SK-N-SH (cell line): Measurements from ENCODE around the gene ADD1. TPM values are rescaled to one million over a fixed set of nuclear protein-coding genes. Genes with fewer than 3 reads are reported as not detected.

Experiments used
- CTCF ChIA-PET: fragments of 300-600, 350-600 bp; formaldehyde crosslinking; extraction: SDS; loops from one replicate; lab custom pipeline; 2021; lab: Yijun Ruan, JAX
- POLR2A ChIA-PET: fragments of 350-600 bp; sonication (Branson Sonifier 250); formaldehyde crosslinking; extraction: SDS; loops from one replicate; lab custom pipeline; 2020; ENCODE audit warnings: antibody characterized with exemption, inconsistent platforms; lab: Yijun Ruan, JAX
- DNase-seq: peaks from one replicate; pipeline ENCODE4 v3.0.0; 2012
- H2AFZ ChIP-seq: fragments of 200-600 bp; sonication (generic); 2 replicates; pipeline ENCODE4 v1.8.1; 2016; ENCODE audit warnings: antibody characterized with exemption, mild to moderate bottlenecking, low read depth
- H3F3A ChIP-seq: fragments of 200-600 bp; sonication (generic); replicated peaks from 2 replicates; pipeline ENCODE3; 2016; ENCODE audit warnings: antibody characterized with exemption, mild to moderate bottlenecking; ENCODE audit not compliant: insufficient read depth
- H3K27ac ChIP-seq, 2 experiments: fragments of 200-500 bp in 1 of 2; fragments of 200-600 bp in 1 of 2; sonication (Bioruptor generic) in 1 of 2; sonication (generic), shearing (Covaris generic) in 1 of 2; 2 replicates each; pipeline versions ENCODE4 v1.5.1 to v1.6.1; 2014 to 2016; ENCODE audit warnings: low read depth in 2 of 2, inconsistent platforms in 1 of 2, low read length in 1 of 2, mild to moderate bottlenecking in 1 of 2, mixed read lengths in 1 of 2
- H3K27me3 ChIP-seq: fragments of 200-600 bp; sonication (generic), shearing (Covaris generic); 2 replicates; pipeline ENCODE4 v1.6.1; 2016; ENCODE audit warnings: mixed run types; ENCODE audit not compliant: insufficient read depth
- H3K36me3 ChIP-seq, 2 experiments: fragments of 200-500 bp in 1 of 2; fragments of 200-600 bp in 1 of 2; sonication (Bioruptor generic) in 1 of 2; sonication (generic) in 1 of 2; replicated peaks in 1 of 2; 2 replicates each; pipeline versions ENCODE3 to v1.5.1; 2014 to 2016; ENCODE audit warnings: low read length in 1 of 2, mild to moderate bottlenecking in 1 of 2; ENCODE audit not compliant: insufficient read depth in 2 of 2, control insufficient read depth in 1 of 2
- H3K4me1 ChIP-seq, 2 experiments: fragments of 200-500 bp in 1 of 2; fragments of 200-600 bp in 1 of 2; sonication (Bioruptor generic) in 1 of 2; sonication (generic), shearing (Covaris generic) in 1 of 2; 2 replicates each; pipeline versions ENCODE4 v1.5.1 to v1.6.1; 2014 to 2016; ENCODE audit warnings: low read depth in 1 of 2, low read length in 1 of 2, mixed run types in 1 of 2; ENCODE audit not compliant: insufficient read depth in 2 of 2, control insufficient read depth in 1 of 2
- H3K4me2 ChIP-seq: fragments of 200-600 bp; sonication (generic), shearing (Covaris generic); 2 replicates; pipeline ENCODE4 v1.6.1; 2017; ENCODE audit warnings: mixed run types
- H3K4me3 ChIP-seq, 2 experiments: fragments of 200-500 bp in 1 of 2; fragments of 200-600 bp in 1 of 2; sonication (Bioruptor generic) in 1 of 2; sonication (generic), shearing (Covaris generic) in 1 of 2; 2 replicates each; pipeline versions ENCODE4 v1.5.1 to v1.8.1; 2014 to 2016; ENCODE audit warnings: low read depth in 2 of 2, inconsistent platforms in 1 of 2, low read length in 1 of 2, mild to moderate bottlenecking in 1 of 2, mixed read lengths in 1 of 2, moderate library complexity in 1 of 2
- H3K79me2 ChIP-seq: fragments of 200-600 bp; sonication (generic); 2 replicates; pipeline ENCODE4 v1.8.1; 2017; ENCODE audit warnings: mild to moderate bottlenecking; ENCODE audit not compliant: insufficient read depth
- H3K9ac ChIP-seq: fragments of 200-600 bp; sonication (generic); 2 replicates; pipeline ENCODE4 v1.6.1; 2017; ENCODE audit warnings: mixed run types
- H3K9me2 ChIP-seq: fragments of 200-600 bp; sonication (generic); 2 replicates; pipeline ENCODE4 v1.6.1; 2017; ENCODE audit warnings: mixed run types
- H3K9me3 ChIP-seq: fragments of 200-600 bp; sonication (generic); 2 replicates; pipeline ENCODE4 v1.6.1; 2017; ENCODE audit warnings: mixed run types, mild to moderate bottlenecking, moderate library complexity
- H4K20me1 ChIP-seq: fragments of 200-600 bp; sonication (generic); 2 replicates; pipeline ENCODE4 v1.6.1; 2017; ENCODE audit warnings: mild to moderate bottlenecking, mixed run types; ENCODE audit not compliant: insufficient read depth
- FOSL2 ChIP-seq: IDR thresholded peaks from 2 replicates; pipeline ENCODE4 v1.4.0; 2012; ENCODE audit warnings: low read depth, mild to moderate bottlenecking, moderate library complexity, borderline replicate concordance
- FOXM1 ChIP-seq: IDR thresholded peaks from 2 replicates; pipeline ENCODE4 v1.4.0; 2012; ENCODE audit warnings: low read depth, mild to moderate bottlenecking
- GATA2 ChIP-seq: sonication (generic); formaldehyde crosslinking; IDR thresholded peaks from 2 replicates; pipeline ENCODE4 v1.5.0; 2020; ENCODE audit warnings: mild to moderate bottlenecking, missing genetic modification reagents
- NFIC ChIP-seq: IDR thresholded peaks from 2 replicates; pipeline ENCODE4 v1.4.0; 2012; ENCODE audit warnings: borderline replicate concordance
- POLR2AphosphoS5 ChIP-seq: IDR thresholded peaks from 2 replicates; pipeline ENCODE4 v1.6.1; 2012; ENCODE audit warnings: low read depth, low read length
- RXRA ChIP-seq: IDR thresholded peaks from 2 replicates; pipeline ENCODE4 v1.4.0; 2012; ENCODE audit warnings: low read depth, mild to moderate bottlenecking, borderline replicate concordance
- TEAD4 ChIP-seq: IDR thresholded peaks from 2 replicates; pipeline ENCODE4 v1.4.0; 2012; ENCODE audit warnings: mild to moderate bottlenecking, borderline replicate concordance; ENCODE audit not compliant: insufficient read depth
- WGBS: methylation state at CpG from one replicate; pipeline ENCODE4 v1.1.6; 2017; ENCODE audit warnings: low lambda C conversion rate; 5-methylcytosine and 5-hydroxymethylcytosine counted together
- polyA plus RNA-seq, 3 experiments: library from polyadenylated mRNA; depleted of rRNA; stranded (reverse); fragments of >200 nt; gene quantifications; 2 replicates each; pipeline ENCODE4 v1.2.3, GENCODE V29; 2012
- TF ChIP-seq, protein P1 (sequence below): fragments of 150-350 bp; IDR thresholded peaks from 2 replicates; pipeline ENCODE4 v1.6.1; 2016; ENCODE audit warnings: mild to moderate bottlenecking, low read depth, low read length
- TF ChIP-seq, protein P2 (sequence below): IDR thresholded peaks from 2 replicates; pipeline ENCODE4 v1.6.1; 2012; ENCODE audit warnings: mild to moderate bottlenecking, low read depth, low read length, moderate library complexity
- TF ChIP-seq, protein P3 (sequence below): IDR thresholded peaks from 2 replicates; pipeline ENCODE4 v1.4.0; 2012; ENCODE audit warnings: low read depth, borderline replicate concordance
- TF ChIP-seq, protein P4 (sequence below): IDR thresholded peaks from 2 replicates; pipeline ENCODE4; 2012
- TF ChIP-seq, protein P5 (sequence below): IDR thresholded peaks from 2 replicates; pipeline ENCODE4 v1.4.0; 2012; ENCODE audit warnings: low read depth

Gene ADD1
- polyA plus RNA-seq, 1 of the 3 experiments (the other 2 are of a cell fraction) = 155 TPM

DNA sequence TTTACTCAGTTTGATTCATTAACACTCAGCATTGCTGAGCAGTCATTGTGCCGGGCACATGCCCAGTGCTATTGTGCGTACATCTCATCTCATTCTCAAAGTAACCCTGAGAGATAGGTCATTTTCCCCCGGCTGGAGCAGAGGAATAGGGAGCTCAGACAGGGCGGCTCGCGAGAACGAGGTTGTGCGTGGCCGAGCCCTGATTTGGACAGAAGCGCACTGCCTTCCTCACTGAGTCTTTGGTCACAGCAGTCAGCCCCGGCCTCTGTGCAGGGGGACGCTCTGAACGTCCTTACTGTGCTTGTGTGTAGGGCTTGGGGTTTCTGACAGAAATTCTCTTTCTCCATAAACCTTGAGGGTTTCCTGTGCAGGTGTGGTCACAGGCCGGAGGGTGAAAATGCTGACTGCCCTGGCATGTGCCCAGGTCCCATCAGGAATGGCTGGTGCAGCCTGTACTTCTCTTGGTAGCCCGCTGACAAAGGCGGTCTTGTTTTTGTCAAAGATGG is 80.1 kb downstream of the ADD1 start:
- H3F3A ChIP-seq = no peaks in the 10 kb centered on the region
- peaks cover 39 to 51% of the 10 kb centered on the region in 2 experiments for H3K36me3 ChIP-seq
- no peak for DNase-seq
- H4K20me1 ChIP-seq = peaks cover 28% of the 10 kb centered on the region
- H3K9ac ChIP-seq = no peak overlapping the region
- no peak overlapping the region for H3K4me3 ChIP-seq
- POLR2A ChIA-PET = no interaction called here
- H3K79me2 ChIP-seq = peaks cover 44% of the 10 kb centered on the region
- H3K4me1 ChIP-seq = no peaks in the 10 kb centered on the region; a peak in 1 of 4 replicates
- no peak overlapping the region for H3K27ac ChIP-seq
- no peaks in the 10 kb centered on the region for H3K9me2 ChIP-seq
- TF ChIP-seq NFIC = no peak
- TF ChIP-seq, protein P1, sequence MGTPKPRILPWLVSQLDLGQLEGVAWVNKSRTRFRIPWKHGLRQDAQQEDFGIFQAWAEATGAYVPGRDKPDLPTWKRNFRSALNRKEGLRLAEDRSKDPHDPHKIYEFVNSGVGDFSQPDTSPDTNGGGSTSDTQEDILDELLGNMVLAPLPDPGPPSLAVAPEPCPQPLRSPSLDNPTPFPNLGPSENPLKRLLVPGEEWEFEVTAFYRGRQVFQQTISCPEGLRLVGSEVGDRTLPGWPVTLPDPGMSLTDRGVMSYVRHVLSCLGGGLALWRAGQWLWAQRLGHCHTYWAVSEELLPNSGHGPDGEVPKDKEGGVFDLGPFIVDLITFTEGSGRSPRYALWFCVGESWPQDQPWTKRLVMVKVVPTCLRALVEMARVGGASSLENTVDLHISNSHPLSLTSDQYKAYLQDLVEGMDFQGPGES = no peak
- TF ChIP-seq, protein P2, sequence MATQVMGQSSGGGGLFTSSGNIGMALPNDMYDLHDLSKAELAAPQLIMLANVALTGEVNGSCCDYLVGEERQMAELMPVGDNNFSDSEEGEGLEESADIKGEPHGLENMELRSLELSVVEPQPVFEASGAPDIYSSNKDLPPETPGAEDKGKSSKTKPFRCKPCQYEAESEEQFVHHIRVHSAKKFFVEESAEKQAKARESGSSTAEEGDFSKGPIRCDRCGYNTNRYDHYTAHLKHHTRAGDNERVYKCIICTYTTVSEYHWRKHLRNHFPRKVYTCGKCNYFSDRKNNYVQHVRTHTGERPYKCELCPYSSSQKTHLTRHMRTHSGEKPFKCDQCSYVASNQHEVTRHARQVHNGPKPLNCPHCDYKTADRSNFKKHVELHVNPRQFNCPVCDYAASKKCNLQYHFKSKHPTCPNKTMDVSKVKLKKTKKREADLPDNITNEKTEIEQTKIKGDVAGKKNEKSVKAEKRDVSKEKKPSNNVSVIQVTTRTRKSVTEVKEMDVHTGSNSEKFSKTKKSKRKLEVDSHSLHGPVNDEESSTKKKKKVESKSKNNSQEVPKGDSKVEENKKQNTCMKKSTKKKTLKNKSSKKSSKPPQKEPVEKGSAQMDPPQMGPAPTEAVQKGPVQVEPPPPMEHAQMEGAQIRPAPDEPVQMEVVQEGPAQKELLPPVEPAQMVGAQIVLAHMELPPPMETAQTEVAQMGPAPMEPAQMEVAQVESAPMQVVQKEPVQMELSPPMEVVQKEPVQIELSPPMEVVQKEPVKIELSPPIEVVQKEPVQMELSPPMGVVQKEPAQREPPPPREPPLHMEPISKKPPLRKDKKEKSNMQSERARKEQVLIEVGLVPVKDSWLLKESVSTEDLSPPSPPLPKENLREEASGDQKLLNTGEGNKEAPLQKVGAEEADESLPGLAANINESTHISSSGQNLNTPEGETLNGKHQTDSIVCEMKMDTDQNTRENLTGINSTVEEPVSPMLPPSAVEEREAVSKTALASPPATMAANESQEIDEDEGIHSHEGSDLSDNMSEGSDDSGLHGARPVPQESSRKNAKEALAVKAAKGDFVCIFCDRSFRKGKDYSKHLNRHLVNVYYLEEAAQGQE = no peak
- TF ChIP-seq, protein P3, sequence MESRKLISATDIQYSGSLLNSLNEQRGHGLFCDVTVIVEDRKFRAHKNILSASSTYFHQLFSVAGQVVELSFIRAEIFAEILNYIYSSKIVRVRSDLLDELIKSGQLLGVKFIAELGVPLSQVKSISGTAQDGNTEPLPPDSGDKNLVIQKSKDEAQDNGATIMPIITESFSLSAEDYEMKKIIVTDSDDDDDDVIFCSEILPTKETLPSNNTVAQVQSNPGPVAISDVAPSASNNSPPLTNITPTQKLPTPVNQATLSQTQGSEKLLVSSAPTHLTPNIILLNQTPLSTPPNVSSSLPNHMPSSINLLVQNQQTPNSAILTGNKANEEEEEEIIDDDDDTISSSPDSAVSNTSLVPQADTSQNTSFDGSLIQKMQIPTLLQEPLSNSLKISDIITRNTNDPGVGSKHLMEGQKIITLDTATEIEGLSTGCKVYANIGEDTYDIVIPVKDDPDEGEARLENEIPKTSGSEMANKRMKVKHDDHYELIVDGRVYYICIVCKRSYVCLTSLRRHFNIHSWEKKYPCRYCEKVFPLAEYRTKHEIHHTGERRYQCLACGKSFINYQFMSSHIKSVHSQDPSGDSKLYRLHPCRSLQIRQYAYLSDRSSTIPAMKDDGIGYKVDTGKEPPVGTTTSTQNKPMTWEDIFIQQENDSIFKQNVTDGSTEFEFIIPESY = no peak
- no peak overlapping the region for H3K4me2 ChIP-seq
- H3K9me3 ChIP-seq = no peaks in the 10 kb centered on the region
- 98% methylated on average over 16 of the region's 16 CpGs for WGBS
- no peak overlapping the region for H2AFZ ChIP-seq
- H3K27me3 ChIP-seq = no peaks in the 10 kb centered on the region
- CTCF ChIA-PET = interaction anchor here (1.3 kb wide), 1 partner anchor 9 kb away, joined by 3 read pairs; no protein-coding TSS in a partner anchor

DNA sequence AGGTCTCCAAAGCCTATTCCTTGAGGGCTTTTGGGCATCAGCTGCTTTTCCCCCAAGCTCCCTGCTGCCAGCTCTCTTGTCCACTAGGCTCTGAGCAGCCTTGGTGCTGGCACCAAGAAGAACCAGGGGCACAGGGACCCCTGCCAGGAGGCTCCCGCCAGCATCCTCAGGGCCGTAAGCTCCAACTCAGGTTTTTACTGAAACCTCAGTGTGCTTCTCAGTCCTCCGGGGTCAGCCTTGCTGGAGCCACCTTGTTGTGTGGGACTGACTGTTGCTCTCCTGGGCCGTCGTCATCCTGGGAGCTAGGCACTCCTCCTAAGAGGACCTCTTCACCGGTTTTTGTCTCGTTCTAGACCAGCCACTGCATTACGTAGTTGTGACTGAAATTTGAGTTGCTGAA is 80.6 kb downstream of the ADD1 start:
- Histone ChIP-seq H3K9me3 (no peaks in the 10 kb centered on the region), H4K20me1 (peaks cover 28% of the 10 kb centered on the region), H3K27me3 (no peaks in the 10 kb centered on the region), H3K36me3 (peaks cover 41 to 56% of the 10 kb centered on the region in 2 experiments), H3K4me1 (no peaks in the 10 kb centered on the region; a peak in 1 of 4 replicates), H3K4me2 (no peak overlapping the region), H3K27ac (no peak overlapping the region), H3F3A (no peaks in the 10 kb centered on the region), H3K79me2 (peaks cover 38% of the 10 kb centered on the region), H3K9ac (no peak overlapping the region), H3K4me3 (no peak overlapping the region), H3K9me2 (no peaks in the 10 kb centered on the region), H2AFZ (no peak overlapping the region)
- TF ChIP-seq, protein P1 = no peak
- TF ChIP-seq RXRA = no peak
- no peak for TF ChIP-seq FOSL2
- TF ChIP-seq GATA2 (CRISPR knock-in tag) = no peak
- TF ChIP-seq, protein P3 = no peak
- no peak for TF ChIP-seq POLR2AphosphoS5
- no peak for TF ChIP-seq TEAD4
- TF ChIP-seq, protein P4, sequence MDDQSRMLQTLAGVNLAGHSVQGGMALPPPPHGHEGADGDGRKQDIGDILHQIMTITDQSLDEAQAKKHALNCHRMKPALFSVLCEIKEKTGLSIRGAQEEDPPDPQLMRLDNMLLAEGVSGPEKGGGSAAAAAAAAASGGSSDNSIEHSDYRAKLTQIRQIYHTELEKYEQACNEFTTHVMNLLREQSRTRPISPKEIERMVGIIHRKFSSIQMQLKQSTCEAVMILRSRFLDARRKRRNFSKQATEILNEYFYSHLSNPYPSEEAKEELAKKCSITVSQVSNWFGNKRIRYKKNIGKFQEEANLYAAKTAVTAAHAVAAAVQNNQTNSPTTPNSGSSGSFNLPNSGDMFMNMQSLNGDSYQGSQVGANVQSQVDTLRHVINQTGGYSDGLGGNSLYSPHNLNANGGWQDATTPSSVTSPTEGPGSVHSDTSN = no peak
- TF ChIP-seq FOXM1 = no peak
- TF ChIP-seq, protein P5, sequence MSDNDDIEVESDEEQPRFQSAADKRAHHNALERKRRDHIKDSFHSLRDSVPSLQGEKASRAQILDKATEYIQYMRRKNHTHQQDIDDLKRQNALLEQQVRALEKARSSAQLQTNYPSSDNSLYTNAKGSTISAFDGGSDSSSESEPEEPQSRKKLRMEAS = no peak
- no peak for TF ChIP-seq NFIC
- ChIA-PET CTCF (interaction anchor here (0.6 to 1.3 kb wide), 2 partner anchors 10 to 22 kb away, joined by 3 read pairs; no protein-coding TSS in a partner anchor), POLR2A (no interaction called here)
- DNase-seq = no peak
- WGBS = 98% methylated on average over 7 of the region's 8 CpGs
